Measurements from ENCODE around the gene SMARCA2. TPM values are rescaled to one million over a fixed set of nuclear protein-coding genes. Genes with fewer than 3 reads are reported as not detected.
"Not testable (repeated sequence)": the region's sequence is repeated elsewhere in the genome, so short reads cannot be mapped to it uniquely, and the experiment has no call there.

SMARCA2 gene
- total RNA-seq, 1 donor from 2014 or later, result 19.7 TPM

DNA sequence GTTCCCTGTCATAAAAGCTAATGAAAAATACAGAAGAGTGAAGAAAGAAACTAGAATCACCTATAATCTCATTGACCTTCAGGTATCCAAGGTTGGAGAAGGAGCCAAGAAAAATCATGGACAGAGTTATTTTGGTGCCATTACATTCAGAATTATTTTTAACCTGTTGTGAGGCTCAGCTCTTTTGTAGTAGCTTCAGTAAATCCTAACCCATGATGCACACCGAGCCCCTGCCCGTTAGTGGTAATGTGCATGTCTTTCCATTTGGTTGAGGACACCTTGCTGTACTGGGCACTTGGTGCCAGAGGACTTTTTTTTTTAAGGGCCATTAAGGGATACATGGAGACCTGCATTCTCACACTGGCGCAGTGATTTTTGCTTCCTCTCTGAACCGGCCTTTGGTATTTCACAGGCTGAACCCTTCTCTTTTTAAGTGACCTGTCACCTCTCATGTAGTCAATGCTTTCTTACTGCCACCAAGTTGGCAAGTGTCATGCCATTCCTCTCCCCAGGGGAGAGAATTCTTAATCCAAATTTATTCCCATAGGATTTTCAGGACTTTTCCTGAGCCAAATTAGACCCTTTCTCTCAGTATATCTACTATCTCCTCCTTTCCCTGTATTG is 125.6 kb downstream of the SMARCA2 start:
- no peaks in the 10 kb centered on the region for H3K27me3 ChIP-seq (ENCODE audit: control insufficient read depth, insufficient read depth, low read length)
- TF ChIP-seq, protein P1, sequence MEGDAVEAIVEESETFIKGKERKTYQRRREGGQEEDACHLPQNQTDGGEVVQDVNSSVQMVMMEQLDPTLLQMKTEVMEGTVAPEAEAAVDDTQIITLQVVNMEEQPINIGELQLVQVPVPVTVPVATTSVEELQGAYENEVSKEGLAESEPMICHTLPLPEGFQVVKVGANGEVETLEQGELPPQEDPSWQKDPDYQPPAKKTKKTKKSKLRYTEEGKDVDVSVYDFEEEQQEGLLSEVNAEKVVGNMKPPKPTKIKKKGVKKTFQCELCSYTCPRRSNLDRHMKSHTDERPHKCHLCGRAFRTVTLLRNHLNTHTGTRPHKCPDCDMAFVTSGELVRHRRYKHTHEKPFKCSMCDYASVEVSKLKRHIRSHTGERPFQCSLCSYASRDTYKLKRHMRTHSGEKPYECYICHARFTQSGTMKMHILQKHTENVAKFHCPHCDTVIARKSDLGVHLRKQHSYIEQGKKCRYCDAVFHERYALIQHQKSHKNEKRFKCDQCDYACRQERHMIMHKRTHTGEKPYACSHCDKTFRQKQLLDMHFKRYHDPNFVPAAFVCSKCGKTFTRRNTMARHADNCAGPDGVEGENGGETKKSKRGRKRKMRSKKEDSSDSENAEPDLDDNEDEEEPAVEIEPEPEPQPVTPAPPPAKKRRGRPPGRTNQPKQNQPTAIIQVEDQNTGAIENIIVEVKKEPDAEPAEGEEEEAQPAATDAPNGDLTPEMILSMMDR (IDR thresholded peaks at IDR 0.05; ENCODE audit: insufficient read depth, low read length, severe bottlenecking), result no peak
- FAIRE-seq (no peak), DNase-seq (ENCODE audit: low read depth) (no peak)
- H3K4me3 ChIP-seq (ENCODE audit: low read depth, low read length), result no peak overlapping the region
- no peaks in the 10 kb centered on the region for H3K36me3 ChIP-seq (ENCODE audit: control insufficient read depth, insufficient read depth, low read length)

DNA sequence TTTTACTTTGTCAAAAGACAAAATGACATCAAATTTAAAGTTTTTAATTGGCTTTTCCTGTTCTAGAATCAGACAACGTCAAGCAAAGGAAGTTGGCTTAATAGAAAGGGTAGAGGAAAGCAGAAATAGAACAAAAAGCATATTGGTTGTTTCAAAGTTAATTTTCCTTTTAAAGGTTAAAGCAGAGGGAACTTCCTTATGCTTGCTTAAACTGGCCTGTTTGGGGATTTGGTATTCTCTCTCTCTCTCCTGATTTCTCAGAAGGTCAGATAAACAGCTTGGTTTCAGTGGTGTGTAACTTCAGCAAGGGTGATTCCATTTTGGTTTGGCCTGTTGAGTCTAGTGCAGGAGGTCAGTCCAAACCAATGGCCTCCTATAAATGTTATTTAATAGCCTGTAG is 127.1 kb downstream of the SMARCA2 start:
- H3K36me3 ChIP-seq (ENCODE audit: control insufficient read depth, insufficient read depth, low read length), result no peaks in the 10 kb centered on the region
- FAIRE-seq (no peak), DNase-seq (ENCODE audit: low read depth) (no peak)
- H3K4me3 ChIP-seq (ENCODE audit: low read depth, low read length), result no peak overlapping the region
- TF ChIP-seq, protein P1 (IDR thresholded peaks at IDR 0.05; ENCODE audit: insufficient read depth, low read length, severe bottlenecking), result no peak
- H3K27me3 ChIP-seq (ENCODE audit: control insufficient read depth, insufficient read depth, low read length), result no peaks in the 10 kb centered on the region

DNA sequence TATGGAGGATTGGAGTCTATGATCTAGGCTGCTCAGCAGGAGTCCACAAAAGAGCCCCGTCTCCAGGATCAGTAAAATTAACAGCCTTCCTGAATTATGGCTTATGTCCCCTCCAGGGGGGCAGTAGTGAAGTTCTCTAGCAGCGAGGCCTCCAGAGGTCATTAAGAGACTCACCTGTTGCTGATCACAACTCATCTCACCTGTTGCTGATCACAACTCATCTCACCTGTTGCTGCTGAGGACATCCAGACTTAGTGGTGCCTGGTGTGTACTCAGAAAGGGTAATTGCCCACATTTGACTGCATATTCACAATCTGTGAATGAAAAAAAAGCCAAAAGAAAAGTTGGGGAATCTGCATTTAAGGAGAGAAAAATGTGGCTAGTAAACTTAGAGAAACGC is 129.5 kb downstream of the SMARCA2 start:
- H3K27me3 ChIP-seq (ENCODE audit: control insufficient read depth, insufficient read depth, low read length), result no peaks in the 10 kb centered on the region
- H3K4me3 ChIP-seq (ENCODE audit: low read depth, low read length), result no peak overlapping the region
- DNase-seq (ENCODE audit: low read depth) (no peak), FAIRE-seq (no peak)
- TF ChIP-seq, protein P1 (IDR thresholded peaks at IDR 0.05; ENCODE audit: insufficient read depth, low read length, severe bottlenecking), result no peak
- H3K36me3 ChIP-seq (ENCODE audit: control insufficient read depth, insufficient read depth, low read length), result no peaks in the 10 kb centered on the region

DNA sequence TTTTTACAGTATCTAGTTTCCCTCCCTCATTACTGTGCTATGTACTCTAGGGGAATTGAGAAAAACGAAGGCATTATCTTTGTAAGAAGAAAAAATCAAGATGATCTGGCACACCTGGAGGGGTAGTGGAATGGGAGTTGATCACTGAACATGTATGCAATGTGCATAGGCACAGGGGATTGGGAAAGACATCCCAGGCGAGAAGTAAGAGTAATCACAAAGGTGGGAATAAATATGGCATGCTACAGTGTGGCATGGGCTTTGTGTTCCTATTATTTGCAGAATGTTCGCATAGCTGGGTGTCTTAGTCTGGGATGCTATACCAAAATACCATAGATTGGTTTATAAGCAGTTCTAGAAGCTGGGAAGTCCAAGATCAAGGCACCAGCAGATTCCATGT is 130.6 kb downstream of the SMARCA2 start:
- H3K36me3 ChIP-seq (ENCODE audit: control insufficient read depth, insufficient read depth, low read length), result no peaks in the 10 kb centered on the region
- H3K4me3 ChIP-seq (ENCODE audit: low read depth, low read length), result no peak overlapping the region
- H3K27me3 ChIP-seq (ENCODE audit: control insufficient read depth, insufficient read depth, low read length), result no peaks in the 10 kb centered on the region
- no peak for DNase-seq (ENCODE audit: low read depth)
- no peak for FAIRE-seq
- TF ChIP-seq, protein P1 (IDR thresholded peaks at IDR 0.05; ENCODE audit: insufficient read depth, low read length, severe bottlenecking), result no peak

DNA sequence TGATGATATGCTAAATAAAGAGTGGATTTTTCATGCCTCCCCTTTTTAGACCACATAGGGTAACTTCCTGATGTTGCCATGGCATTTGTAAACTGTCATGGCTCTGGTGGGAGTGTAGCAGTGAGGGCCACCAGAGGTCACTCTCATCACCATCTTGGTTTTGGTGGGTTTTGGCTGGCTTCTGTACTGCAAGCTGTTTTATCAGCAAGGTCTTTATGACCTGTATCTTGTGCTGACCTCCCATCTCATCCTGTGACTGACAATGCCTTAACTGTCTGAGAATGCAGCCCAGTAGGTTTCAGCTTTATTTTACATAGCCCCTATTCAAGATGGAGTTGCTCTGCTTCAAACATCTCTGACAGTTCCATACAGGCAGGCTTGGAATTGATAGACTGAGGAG is 131.6 kb downstream of the SMARCA2 start:
- not testable (repeated sequence) for FAIRE-seq; DNase-seq (ENCODE audit: low read depth); H3K36me3 ChIP-seq (ENCODE audit: control insufficient read depth, insufficient read depth, low read length); H3K27me3 ChIP-seq (ENCODE audit: control insufficient read depth, insufficient read depth, low read length); H3K4me3 ChIP-seq (ENCODE audit: low read depth, low read length)

DNA sequence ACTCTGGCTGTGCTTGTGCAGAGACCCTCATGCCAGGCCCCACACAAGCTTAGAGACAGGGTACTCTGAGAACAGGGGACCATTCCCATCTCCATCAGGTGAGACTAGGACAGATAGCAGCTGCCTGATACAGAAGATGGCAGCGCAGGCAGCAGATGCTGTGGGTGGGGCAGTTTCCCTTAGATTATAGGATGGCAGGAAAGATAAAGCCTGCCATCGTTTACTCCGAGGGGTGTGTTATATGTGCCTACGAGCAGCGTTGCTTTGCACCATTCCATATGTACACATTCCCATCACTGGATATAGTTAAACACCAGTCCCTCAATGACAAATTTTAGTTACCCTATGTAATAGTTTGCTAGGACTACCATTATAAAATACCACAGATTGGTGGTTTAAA is 135.2 kb downstream of the SMARCA2 start:
- Histone ChIP-seq H3K36me3 (ENCODE audit: control insufficient read depth, insufficient read depth, low read length) (no peaks in the 10 kb centered on the region), H3K27me3 (ENCODE audit: control insufficient read depth, insufficient read depth, low read length) (no peaks in the 10 kb centered on the region), H3K4me3 (ENCODE audit: low read depth, low read length) (no peak overlapping the region)
- FAIRE-seq, result no peak
- no peak for DNase-seq (ENCODE audit: low read depth)
- TF ChIP-seq, protein P1 (IDR thresholded peaks at IDR 0.05; ENCODE audit: insufficient read depth, low read length, severe bottlenecking), result no peak
